ENCODE results near the gene PDIA4.

GRCh38 chr7:149011491-149011890 is 16.8 kb downstream of the PDIA4 start:
- no peak for TF ChIP-seq CHD2 (IDR thresholded peaks at IDR 0.05; ENCODE audit: low read length, partially characterized antibody)
- no peak for TF ChIP-seq CTCF (IDR thresholded peaks at IDR 0.05)
- TF ChIP-seq POLR2A (IDR thresholded peaks at IDR 0.05; ENCODE audit: low read length): no peak
- TF ChIP-seq HMGXB4 (CRISPR knock-in tag; IDR thresholded peaks at IDR 0.05; ENCODE audit: borderline replicate concordance): no peak
- TF ChIP-seq ZFP36 (IDR thresholded peaks at IDR 0.05; ENCODE audit: borderline replicate concordance, partially characterized antibody): no peak

All from A549 (cell line).